ENCODE measurements around the gene CCN6. TPM values are rescaled to one million over a fixed set of nuclear protein-coding genes. Genes with fewer than 3 reads are reported as not detected.
"Not testable (repeated sequence)": the region's sequence is repeated elsewhere in the genome, so short reads cannot be mapped to it uniquely, and the experiment has no call there.

CCN6 gene
- total RNA-seq, 1 donor from 2014 or later, result not detected

DNA sequence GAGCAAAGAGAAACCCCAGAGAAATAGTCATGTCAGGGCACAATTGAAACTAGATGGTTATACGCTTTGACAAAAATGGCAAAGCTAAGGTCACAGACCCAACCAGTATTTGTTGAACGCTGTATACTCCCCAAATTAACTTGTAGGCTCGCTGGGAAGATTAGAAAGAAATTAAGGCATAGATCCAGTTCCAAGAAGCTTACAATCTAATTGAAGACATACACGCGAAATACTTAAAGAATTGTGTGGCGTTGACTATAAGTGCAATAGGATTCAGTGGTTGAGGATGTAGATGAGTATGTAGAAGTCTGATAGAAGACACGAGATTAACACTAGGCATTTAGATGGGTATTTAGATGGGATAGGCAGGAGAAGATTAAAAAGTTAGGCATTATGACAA is 34.0 kb downstream of the CCN6 start:
- H3K4me3 ChIP-seq, result peak overlapping the region; percentile 82
- H2AFZ ChIP-seq (replicated peaks), result peak overlapping the region; percentile 81
- no peak overlapping the region for H3K27ac ChIP-seq

DNA sequence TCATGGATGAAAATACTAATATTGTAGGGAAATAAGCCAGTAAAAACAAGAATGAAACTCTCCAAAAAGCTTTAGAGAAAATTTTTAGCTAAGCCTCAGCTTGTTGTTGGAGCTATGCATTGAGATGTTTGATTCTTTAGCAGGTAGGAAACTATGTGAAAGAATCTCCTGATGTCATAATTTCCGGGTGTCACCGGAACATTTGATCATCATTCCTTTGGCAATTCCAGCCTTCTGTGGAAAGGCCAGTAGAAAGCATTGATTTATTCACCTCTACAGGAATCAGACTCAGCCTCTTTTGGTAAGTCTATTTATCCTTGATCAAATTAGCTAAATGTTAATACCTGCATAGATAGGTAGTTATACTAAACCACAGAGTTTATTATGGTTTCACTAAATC is 43.0 kb downstream of the CCN6 start:
- Mint-ChIP-seq H3K4me1 (no peaks in the 10 kb centered on the region), H3K36me3 (peaks cover 16% of the 10 kb centered on the region), H3K4me3 (no peak overlapping the region), H3K27ac (no peak overlapping the region), H3K9me3 (no peaks in the 10 kb centered on the region), H3K27me3 (ENCODE audit: insufficient read depth, low read depth) (no peaks in the 10 kb centered on the region)
- no peak overlapping the region for H3K4me2 ChIP-seq
- no peaks in the 10 kb centered on the region for H3K79me2 ChIP-seq (ENCODE audit: low read depth)
- H3K27me3 ChIP-seq, result no peaks in the 10 kb centered on the region
- H3F3A ChIP-seq (ENCODE audit: low read depth), result no peaks in the 10 kb centered on the region
- no peak for DNase-seq (ENCODE audit: low spot score)
- no peak overlapping the region for H3K4me3 ChIP-seq
- no peaks in the 10 kb centered on the region for H4K20me1 ChIP-seq (ENCODE audit: low read depth)
- H3K9me3 ChIP-seq (ENCODE audit: low read depth), result no peaks in the 10 kb centered on the region
- H3K27ac ChIP-seq, result no peak overlapping the region
- no peaks in the 10 kb centered on the region for H3K36me3 ChIP-seq
- H3K9ac ChIP-seq, result no peak overlapping the region
- H3K4me1 ChIP-seq, result no peaks in the 10 kb centered on the region
- TF ChIP-seq EZH2 (IDR thresholded peaks at IDR 0.05) (no peak), EZH2phosphoT487 (IDR thresholded peaks at IDR 0.05) (no peak)
- TF ChIP-seq, protein P1, sequence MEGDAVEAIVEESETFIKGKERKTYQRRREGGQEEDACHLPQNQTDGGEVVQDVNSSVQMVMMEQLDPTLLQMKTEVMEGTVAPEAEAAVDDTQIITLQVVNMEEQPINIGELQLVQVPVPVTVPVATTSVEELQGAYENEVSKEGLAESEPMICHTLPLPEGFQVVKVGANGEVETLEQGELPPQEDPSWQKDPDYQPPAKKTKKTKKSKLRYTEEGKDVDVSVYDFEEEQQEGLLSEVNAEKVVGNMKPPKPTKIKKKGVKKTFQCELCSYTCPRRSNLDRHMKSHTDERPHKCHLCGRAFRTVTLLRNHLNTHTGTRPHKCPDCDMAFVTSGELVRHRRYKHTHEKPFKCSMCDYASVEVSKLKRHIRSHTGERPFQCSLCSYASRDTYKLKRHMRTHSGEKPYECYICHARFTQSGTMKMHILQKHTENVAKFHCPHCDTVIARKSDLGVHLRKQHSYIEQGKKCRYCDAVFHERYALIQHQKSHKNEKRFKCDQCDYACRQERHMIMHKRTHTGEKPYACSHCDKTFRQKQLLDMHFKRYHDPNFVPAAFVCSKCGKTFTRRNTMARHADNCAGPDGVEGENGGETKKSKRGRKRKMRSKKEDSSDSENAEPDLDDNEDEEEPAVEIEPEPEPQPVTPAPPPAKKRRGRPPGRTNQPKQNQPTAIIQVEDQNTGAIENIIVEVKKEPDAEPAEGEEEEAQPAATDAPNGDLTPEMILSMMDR (IDR thresholded peaks at IDR 0.05), result no peak
- no peak overlapping the region for H2AFZ ChIP-seq (replicated peaks)

More for the DNA sequence above, 34.0 kb downstream of the CCN6 start:
- Histone ChIP-seq H3F3A (ENCODE audit: low read depth) (peaks cover 13% of the 10 kb centered on the region), H3K9me3 (ENCODE audit: low read depth) (no peaks in the 10 kb centered on the region), H3K9ac (no peak overlapping the region), H3K36me3 (no peaks in the 10 kb centered on the region), H4K20me1 (ENCODE audit: low read depth) (no peaks in the 10 kb centered on the region), H3K4me1 (peaks cover 7% of the 10 kb centered on the region), H3K4me2 (peak overlapping the region; percentile 87), H3K27me3 (peaks cover 18% of the 10 kb centered on the region), H3K79me2 (ENCODE audit: low read depth) (peaks cover 9% of the 10 kb centered on the region)
- TF ChIP-seq, protein P1 (IDR thresholded peaks at IDR 0.05), result no peak
- TF ChIP-seq EZH2 (IDR thresholded peaks at IDR 0.05), result no peak
- TF ChIP-seq EZH2phosphoT487 (IDR thresholded peaks at IDR 0.05), result no peak
- H3K27me3 Mint-ChIP-seq (ENCODE audit: insufficient read depth, low read depth), result no peaks in the 10 kb centered on the region
- no peak overlapping the region for H3K27ac Mint-ChIP-seq
- H3K4me1 Mint-ChIP-seq, result peaks cover 11% of the 10 kb centered on the region
- DNase-seq (ENCODE audit: low spot score), result no peak
- H3K36me3 Mint-ChIP-seq, result peaks cover 10% of the 10 kb centered on the region
- H3K4me3 Mint-ChIP-seq, result no peak overlapping the region
- no peaks in the 10 kb centered on the region for H3K9me3 Mint-ChIP-seq

DNA sequence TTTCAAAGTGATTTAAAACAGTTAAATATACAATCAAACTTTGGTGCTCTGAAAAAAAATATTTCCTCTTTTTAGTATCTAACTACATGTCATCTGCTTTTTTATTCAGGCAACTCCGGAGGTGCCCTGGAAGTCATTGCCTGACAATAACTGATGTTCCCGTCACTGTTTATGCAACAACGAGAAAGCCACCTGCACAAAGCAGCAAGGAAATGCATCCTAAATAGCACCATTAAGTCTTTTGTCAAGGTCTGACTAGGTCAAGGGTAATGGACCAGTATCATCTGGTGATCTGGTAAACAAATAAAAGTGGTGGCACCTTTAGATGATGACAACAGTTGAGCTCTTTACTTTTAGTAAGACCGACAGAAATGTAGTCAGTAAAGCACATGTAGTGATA is 46.7 kb downstream of the CCN6 start:
- no peaks in the 10 kb centered on the region for H3K27me3 Mint-ChIP-seq (ENCODE audit: insufficient read depth, low read depth)
- Histone ChIP-seq H2AFZ (replicated peaks) (no peak overlapping the region), H3K4me2 (no peak overlapping the region), H3F3A (ENCODE audit: low read depth) (no peaks in the 10 kb centered on the region), H3K9ac (no peak overlapping the region), H3K9me3 (ENCODE audit: low read depth) (no peaks in the 10 kb centered on the region), H3K4me3 (no peak overlapping the region), H3K79me2 (ENCODE audit: low read depth) (no peaks in the 10 kb centered on the region), H4K20me1 (ENCODE audit: low read depth) (no peaks in the 10 kb centered on the region), H3K27me3 (no peaks in the 10 kb centered on the region), H3K4me1 (no peaks in the 10 kb centered on the region), H3K36me3 (no peaks in the 10 kb centered on the region), H3K27ac (no peak overlapping the region)
- TF ChIP-seq, protein P1 (IDR thresholded peaks at IDR 0.05), result no peak
- TF ChIP-seq EZH2phosphoT487 (IDR thresholded peaks at IDR 0.05) (no peak), EZH2 (IDR thresholded peaks at IDR 0.05) (no peak)
- H3K4me1 Mint-ChIP-seq, result no peaks in the 10 kb centered on the region
- peaks cover 23% of the 10 kb centered on the region for H3K36me3 Mint-ChIP-seq
- DNase-seq (ENCODE audit: low spot score), result no peak
- H3K27ac Mint-ChIP-seq, result no peak overlapping the region
- peaks cover 7% of the 10 kb centered on the region for H3K9me3 Mint-ChIP-seq
- no peak overlapping the region for H3K4me3 Mint-ChIP-seq

DNA sequence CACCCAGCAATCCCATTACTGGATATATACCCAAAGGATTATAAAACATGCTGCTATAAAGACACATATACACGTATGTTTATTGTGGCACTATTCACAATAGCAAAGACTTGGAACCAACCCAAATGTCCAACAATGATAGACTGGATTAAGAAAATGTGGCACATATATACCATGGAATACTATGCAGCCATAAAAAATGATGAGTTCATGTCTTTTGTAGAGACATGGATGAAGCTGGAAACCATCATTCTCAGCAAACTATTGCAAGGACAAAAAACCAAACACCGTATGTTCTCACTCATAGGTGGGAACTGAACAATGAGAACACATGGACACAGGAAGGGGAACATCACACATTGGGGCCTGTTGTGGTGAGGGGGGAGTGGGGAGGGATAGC is 52.1 kb downstream of the CCN6 start:
- Mint-ChIP-seq H3K4me1 (peaks cover 10% of the 10 kb centered on the region), H3K36me3 (peaks cover 11% of the 10 kb centered on the region)
- not testable (repeated sequence) for H3K27me3 Mint-ChIP-seq (ENCODE audit: insufficient read depth, low read depth); H3K9ac ChIP-seq; H3K27ac Mint-ChIP-seq; H3K27ac ChIP-seq; H3K4me3 ChIP-seq; H3K79me2 ChIP-seq (ENCODE audit: low read depth); H3K36me3 ChIP-seq; H2AFZ ChIP-seq (replicated peaks); H3K4me3 Mint-ChIP-seq; DNase-seq (ENCODE audit: low spot score); H4K20me1 ChIP-seq (ENCODE audit: low read depth); H3K9me3 ChIP-seq (ENCODE audit: low read depth); H3K4me2 ChIP-seq; H3K4me1 ChIP-seq; H3K9me3 Mint-ChIP-seq; H3F3A ChIP-seq (ENCODE audit: low read depth); H3K27me3 ChIP-seq

Measured in neural progenitor cell (in vitro differentiated cells).